H1 (cell line): ENCODE results near the gene EML4. TPM values are rescaled to one million over a fixed set of nuclear protein-coding genes. Genes with fewer than 3 reads are reported as not detected.

ENCODE experiments used
- CTCF ChIA-PET: fragments of 300-600 bp; sonication (Branson Sonifier 250); formaldehyde crosslinking; loops from one replicate; lab custom pipeline; 2021; ENCODE audit not compliant: partially characterized antibody; lab: Charles Lee
- POLR2A ChIA-PET: fragments of 300-600 bp; sonication (Branson Sonifier 250); formaldehyde crosslinking; loops from one replicate; lab custom pipeline; 2021; ENCODE audit warnings: inconsistent platforms; ENCODE audit not compliant: partially characterized antibody; lab: Charles Lee
- DNase-seq, 2 experiments: peaks; one replicate each; pipeline versions ENCODE4 v3.0.0 to v3.0.0-alpha.2; 2010 to 2022; ENCODE audit warnings: low spot score in 2 of 2, low read depth in 1 of 2, mixed read lengths in 1 of 2
- FAIRE-seq: peaks from 2 replicates; lab custom pipeline; 2011; peaks lifted over from hg19 to GRCh38; lab: Jason Lieb, UNC
- H2AFZ ChIP-seq: 2 replicates; pipeline ENCODE4 v1.8.1; 2012; ENCODE audit warnings: low read length, inconsistent platforms
- H2AK5ac ChIP-seq: 2 replicates; pipeline ENCODE4 v1.6.1; 2013; ENCODE audit warnings: low read depth, low read length
- H2BK120ac ChIP-seq: replicated peaks from 2 replicates; pipeline ENCODE3; 2013; ENCODE audit warnings: low read depth, low read length, inconsistent platforms
- H2BK12ac ChIP-seq: 2 replicates; pipeline ENCODE4 v1.6.1; 2013; ENCODE audit warnings: low read depth, low read length
- H2BK15ac ChIP-seq: 2 replicates; pipeline ENCODE4 v1.6.1; 2013; ENCODE audit warnings: low read length
- H2BK20ac ChIP-seq: 2 replicates; pipeline ENCODE4 v1.6.1; 2013; ENCODE audit warnings: low read length
- H2BK5ac ChIP-seq: 2 replicates; pipeline ENCODE4 v1.6.1; 2013; ENCODE audit warnings: low read depth, low read length
- H3K14ac ChIP-seq: 2 replicates; pipeline ENCODE4 v1.6.1; 2013; ENCODE audit warnings: inconsistent platforms; ENCODE audit not compliant: insufficient read length
- H3K18ac ChIP-seq: 2 replicates; pipeline ENCODE4 v1.6.1; 2013; ENCODE audit warnings: low read length; ENCODE audit errors: extremely low read depth
- H3K23ac ChIP-seq: 2 replicates; pipeline ENCODE4 v1.6.1; 2013; ENCODE audit warnings: inconsistent platforms; ENCODE audit not compliant: insufficient read length
- H3K23me2 ChIP-seq: 2 replicates; pipeline ENCODE4 v1.6.1; 2013; ENCODE audit warnings: low read depth, low read length
- H3K27ac ChIP-seq: 2 replicates; pipeline ENCODE4 v1.6.1; 2011; ENCODE audit warnings: low read depth, low read length, inconsistent platforms
- H3K27me3 ChIP-seq, 4 experiments: replicated peaks in 1 of 4; 1 replicate in 1 of 4; 2 replicates in 3 of 4; pipeline versions ENCODE4 v1.6.1 to v1.8.1; 2011 to 2013; ENCODE audit warnings: low read length in 3 of 4, mild to moderate bottlenecking in 3 of 4, inconsistent platforms in 2 of 4, mixed read lengths in 2 of 4, moderate library complexity in 1 of 4; ENCODE audit not compliant: control insufficient read depth in 3 of 4, insufficient read depth in 3 of 4; ENCODE audit errors: extremely low read depth in 1 of 4
- H3K36me3 ChIP-seq, 4 experiments: 2 replicates each; pipeline versions ENCODE4 v1.6.1 to v1.8.1; 2011 to 2013; ENCODE audit warnings: mild to moderate bottlenecking in 4 of 4, low read length in 3 of 4, moderate library complexity in 2 of 4, control low read depth in 1 of 4, inconsistent platforms in 1 of 4; ENCODE audit not compliant: insufficient read depth in 4 of 4, control insufficient read depth in 2 of 4
- H3K4ac ChIP-seq: replicated peaks from 2 replicates; pipeline ENCODE3; 2013; ENCODE audit warnings: low read length, low read depth, mixed read lengths, inconsistent platforms; ENCODE audit not compliant: insufficient read length
- H3K4me1 ChIP-seq, 4 experiments: replicated peaks in 1 of 4; 1 replicate in 1 of 4; 2 replicates in 3 of 4; pipeline versions ENCODE4 v1.6.1 to v1.8.1; 2011 to 2013; ENCODE audit warnings: low read length in 3 of 4, inconsistent platforms in 2 of 4, mixed read lengths in 1 of 4; ENCODE audit not compliant: insufficient read depth in 4 of 4, control insufficient read depth in 3 of 4
- H3K4me2 ChIP-seq, 2 experiments: 2 replicates each; pipeline versions ENCODE4 v1.6.1 to v1.8.1; 2011 to 2013; ENCODE audit warnings: low read depth in 2 of 2, low read length in 2 of 2, control low read depth in 1 of 2, inconsistent platforms in 1 of 2, mild to moderate bottlenecking in 1 of 2; ENCODE audit not compliant: insufficient read depth in 1 of 2
- H3K4me3 ChIP-seq, 4 experiments: fragments of 200-600, 300-600 bp in 1 of 4; sonication (generic), shearing (Covaris generic), sonication (Bioruptor Twin) in 1 of 4; 2 replicates each; pipeline versions ENCODE4 v1.5.1 to v1.8.1; 2011 to 2016; ENCODE audit warnings: low read length in 4 of 4, low read depth in 3 of 4, control low read depth in 2 of 4, inconsistent platforms in 2 of 4, mild to moderate bottlenecking in 2 of 4, mixed read lengths in 1 of 4, moderate library complexity in 1 of 4; ENCODE audit not compliant: insufficient read depth in 2 of 4; ENCODE audit errors: extremely low read depth in 1 of 4
- H3K56ac ChIP-seq: replicated peaks from 2 replicates; pipeline ENCODE3; 2013; ENCODE audit warnings: low read depth, mild to moderate bottlenecking, mixed read lengths, low read length, inconsistent platforms; ENCODE audit not compliant: insufficient read length
- H3K79me1 ChIP-seq: 2 replicates; pipeline ENCODE4 v1.6.1; 2013; ENCODE audit warnings: low read depth, low read length, control low read depth
- H3K79me2 ChIP-seq, 2 experiments: 2 replicates each; pipeline versions ENCODE4 v1.6.1 to v1.8.1; 2012 to 2013; ENCODE audit warnings: low read length in 2 of 2, mild to moderate bottlenecking in 2 of 2, inconsistent platforms in 1 of 2; ENCODE audit not compliant: insufficient read depth in 2 of 2, control insufficient read depth in 1 of 2
- H3K9ac ChIP-seq, 4 experiments: replicated peaks in 1 of 4; 1 replicate in 1 of 4; 2 replicates in 3 of 4; pipeline versions ENCODE4 v1.6.1 to v1.8.1; 2011 to 2013; ENCODE audit warnings: low read depth in 3 of 4, low read length in 3 of 4, control low read depth in 2 of 4, mild to moderate bottlenecking in 2 of 4, moderate library complexity in 2 of 4, inconsistent platforms in 1 of 4; ENCODE audit errors: extremely low read depth in 1 of 4
- H3K9me3 ChIP-seq, 2 experiments: 2 replicates each; pipeline versions ENCODE4 v1.6.1 to v1.8.1; 2012 to 2013; ENCODE audit warnings: mild to moderate bottlenecking in 2 of 2, moderate library complexity in 2 of 2, control low read depth in 1 of 2, inconsistent platforms in 1 of 2, low read depth in 1 of 2, low read length in 1 of 2, mixed read lengths in 1 of 2; ENCODE audit not compliant: insufficient read depth in 2 of 2
- H4K20me1 ChIP-seq, 2 experiments: replicated peaks in 1 of 2; 2 replicates each; pipeline versions ENCODE3 to v1.8.1; 2011 to 2013; ENCODE audit warnings: inconsistent platforms in 2 of 2, low read length in 2 of 2, mild to moderate bottlenecking in 1 of 2; ENCODE audit not compliant: insufficient read depth in 2 of 2, control insufficient read depth in 1 of 2
- H4K5ac ChIP-seq: 2 replicates; pipeline ENCODE4 v1.6.1; 2013; ENCODE audit warnings: low read length, low read depth, mixed read lengths, inconsistent platforms; ENCODE audit not compliant: insufficient read length
- H4K8ac ChIP-seq: 2 replicates; pipeline ENCODE4 v1.8.0; 2013; ENCODE audit warnings: mild to moderate bottlenecking, moderate library complexity, low read length, inconsistent platforms; ENCODE audit not compliant: insufficient read depth; ENCODE audit errors: extremely low read depth
- H4K91ac ChIP-seq: replicated peaks from 2 replicates; pipeline ENCODE3; 2013; ENCODE audit warnings: low read length, mixed read lengths, inconsistent platforms; ENCODE audit not compliant: insufficient read length
- ASH2L ChIP-seq: fragments of 200-600, 300-600 bp; sonication (generic); IDR thresholded peaks from one replicate; pipeline ENCODE4 v1.7.1; 2017; ENCODE audit warnings: low read length
- CBX8 ChIP-seq: fragments of 300-800, 300-1000 bp; sonication (generic); IDR thresholded peaks from 2 replicates; pipeline ENCODE4 v1.7.1; 2016; ENCODE audit warnings: low read depth, low read length, borderline replicate concordance
- HDAC2 ChIP-seq, 2 experiments: fragments of 300-600 bp in 1 of 2; sonication (generic) in 1 of 2; IDR thresholded peaks; 2 replicates each; pipeline ENCODE4 v1.6.1; 2011 to 2012; ENCODE audit warnings: low read depth in 2 of 2, low read length in 2 of 2, mild to moderate bottlenecking in 2 of 2, moderate library complexity in 2 of 2, borderline replicate concordance in 1 of 2, inconsistent platforms in 1 of 2
- HDAC6 ChIP-seq: IDR thresholded peaks from one replicate; pipeline ENCODE4 v1.7.1; 2012; ENCODE audit warnings: low read depth, mild to moderate bottlenecking, inconsistent platforms, low read length, moderate library complexity
- JUND ChIP-seq: IDR thresholded peaks from 2 replicates; pipeline ENCODE4 v1.6.1; 2011; ENCODE audit warnings: mild to moderate bottlenecking, improper control_type of control experiment, low read length
- KDM5A ChIP-seq: fragments of 200-600 bp; IDR thresholded peaks from 2 replicates; pipeline ENCODE4 v1.7.1; 2012; ENCODE audit warnings: mild to moderate bottlenecking, low read length, inconsistent platforms, mixed read lengths
- NRF1 ChIP-seq: IDR thresholded peaks from 2 replicates; pipeline ENCODE4 v1.6.1; 2011; ENCODE audit warnings: mild to moderate bottlenecking, low read depth, low read length, improper control_type of control experiment
- RAD21 ChIP-seq, 2 experiments: IDR thresholded peaks in 1 of 2; conservative IDR thresholded peaks in 1 of 2; 2 replicates each; pipeline ENCODE4 v1.6.1; 2011; ENCODE audit warnings: low read depth in 2 of 2, low read length in 2 of 2, improper control_type of control experiment in 1 of 2, inconsistent platforms in 1 of 2, mild to moderate bottlenecking in 1 of 2, moderate library complexity in 1 of 2
- SP4 ChIP-seq: IDR thresholded peaks from 2 replicates; pipeline ENCODE4 v1.6.1; 2012; ENCODE audit warnings: low read length, inconsistent platforms
- TAF7 ChIP-seq: optimal IDR thresholded peaks from 2 replicates; pipeline ENCODE3; 2011; ENCODE audit warnings: low read depth, mild to moderate bottlenecking, inconsistent platforms, low read length, moderate library complexity, borderline replicate concordance
- TCF12 ChIP-seq: IDR thresholded peaks from 2 replicates; pipeline ENCODE4 v1.6.1; 2011; ENCODE audit warnings: low read depth, mild to moderate bottlenecking, low read length
- polyA plus RNA-seq, 7 experiments: library from polyadenylated mRNA; depleted of rRNA in 3 of 7; stranded (reverse) in 5 of 7; unstranded in 2 of 7; fragments of >200 nt in 5 of 7; fragments of 200-250 nt in 2 of 7; gene quantifications; 1 replicate in 5 of 7; 2 replicates in 1 of 7; 4 replicates in 1 of 7; pipeline versions ENCODE4 v1.2.1 to v1.2.3, GENCODE V29; 2011 to 2013; ENCODE audit warnings: missing spikeins in 2 of 7, mixed read lengths in 2 of 7
- total RNA-seq: library from RNA; stranded (reverse); fragmentation: NEBNext Ultra II Directional; extraction: Animal tissue kit (Norgen Biotek cat#: 25700); gene quantifications from 2 replicates; pipeline ENCODE4 v1.2.1, GENCODE V29; 2021
- TF ChIP-seq, protein P1 (sequence below): IDR thresholded peaks from 2 replicates; pipeline ENCODE4 v1.6.1; 2012; ENCODE audit warnings: low read length, inconsistent platforms
- TF ChIP-seq, protein P2 (sequence below): IDR thresholded peaks from 2 replicates; pipeline ENCODE4 v1.6.1; 2011; ENCODE audit warnings: low read depth, mild to moderate bottlenecking, low read length; ENCODE audit not compliant: insufficient read depth

Gene EML4
- total and polyA plus RNA-seq, 2 of the 8 experiments (the other 6 are each of a cell fraction or from before 2014, with no cell fraction given) = 50.1 to 104 TPM

DNA sequence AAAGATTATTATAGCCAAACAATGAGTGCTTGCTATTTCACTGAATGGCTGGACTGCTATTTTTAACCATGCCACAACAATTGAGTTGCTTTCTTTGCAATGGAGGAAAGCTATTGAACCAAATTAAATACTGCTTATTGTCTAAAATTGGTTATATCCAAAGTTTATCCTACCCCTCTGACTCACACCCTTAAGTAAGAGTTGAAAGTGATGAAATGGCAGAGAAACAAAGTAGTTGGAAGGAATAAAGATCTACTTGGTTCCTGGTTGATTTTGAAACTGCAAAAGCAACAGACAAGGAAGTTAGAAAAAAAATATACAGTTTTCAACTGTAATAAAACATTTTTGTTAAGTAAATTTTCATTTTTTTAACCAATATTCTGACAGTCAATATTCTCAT is 47.5 kb downstream of the EML4 start:
- Histone ChIP-seq H3K23ac (no peak overlapping the region), H3K79me1 (peaks cover 7% of the 10 kb centered on the region; the same call in 1 of the 2 replicates), H4K91ac (no peak overlapping the region), H3K23me2 (no peaks in the 10 kb centered on the region), H2BK12ac (no peak overlapping the region), H3K9ac (no peak overlapping the region), H4K5ac (no peak overlapping the region), H4K20me1 (peaks cover 0 to 8% of the 10 kb centered on the region in 2 experiments), H2BK20ac (no peak overlapping the region), H3K27me3 (no peaks in the 10 kb centered on the region), H2BK15ac (no peak overlapping the region), H3K18ac (no peak overlapping the region), H2AFZ (no peak overlapping the region), H3K9me3 (no peaks in the 10 kb centered on the region), H3K4me3 (no peak overlapping the region), H3K27ac (no peak overlapping the region), H3K4me2 (no peak overlapping the region), H3K4me1 (no peaks in the 10 kb centered on the region), H3K56ac (no peak overlapping the region), H2AK5ac (no peak overlapping the region), H2BK5ac (no peak overlapping the region), H3K14ac (no peak overlapping the region), H3K79me2 (peaks cover 0 to 82% of the 10 kb centered on the region in 2 experiments; a peak in 3 of 4 replicates), H3K36me3 (no peaks in the 10 kb centered on the region), H2BK120ac (no peak overlapping the region), H3K4ac (no peak overlapping the region), H4K8ac (no peak overlapping the region)
- FAIRE-seq (no peak), DNase-seq (no peak)
- POLR2A ChIA-PET = no interaction called here
- CTCF ChIA-PET = interaction anchor here (0.6 to 1.6 kb wide), 3 partner anchors 34 to 597 kb away, joined by 3 to 6 read pairs (median 4); no protein-coding TSS in a partner anchor
- TF ChIP-seq, protein P1, sequence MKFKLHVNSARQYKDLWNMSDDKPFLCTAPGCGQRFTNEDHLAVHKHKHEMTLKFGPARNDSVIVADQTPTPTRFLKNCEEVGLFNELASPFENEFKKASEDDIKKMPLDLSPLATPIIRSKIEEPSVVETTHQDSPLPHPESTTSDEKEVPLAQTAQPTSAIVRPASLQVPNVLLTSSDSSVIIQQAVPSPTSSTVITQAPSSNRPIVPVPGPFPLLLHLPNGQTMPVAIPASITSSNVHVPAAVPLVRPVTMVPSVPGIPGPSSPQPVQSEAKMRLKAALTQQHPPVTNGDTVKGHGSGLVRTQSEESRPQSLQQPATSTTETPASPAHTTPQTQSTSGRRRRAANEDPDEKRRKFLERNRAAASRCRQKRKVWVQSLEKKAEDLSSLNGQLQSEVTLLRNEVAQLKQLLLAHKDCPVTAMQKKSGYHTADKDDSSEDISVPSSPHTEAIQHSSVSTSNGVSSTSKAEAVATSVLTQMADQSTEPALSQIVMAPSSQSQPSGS = no peak
- no peak for TF ChIP-seq SP4
- TF ChIP-seq CBX8 = no peak
- no peak for TF ChIP-seq RAD21 (IDR thresholded peaks at IDR 0.05 in 1 of 2, conservative IDR thresholded peaks at IDR 0.05 in 1 of 2; ENCODE audit: low read depth in 2 of 2, low read length in 2 of 2)
- TF ChIP-seq JUND = no peak
- TF ChIP-seq TCF12 = no peak
- TF ChIP-seq HDAC6 = no peak
- TF ChIP-seq, protein P2, sequence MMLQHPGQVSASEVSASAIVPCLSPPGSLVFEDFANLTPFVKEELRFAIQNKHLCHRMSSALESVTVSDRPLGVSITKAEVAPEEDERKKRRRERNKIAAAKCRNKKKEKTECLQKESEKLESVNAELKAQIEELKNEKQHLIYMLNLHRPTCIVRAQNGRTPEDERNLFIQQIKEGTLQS = no peak
- TF ChIP-seq KDM5A = no peak
- TF ChIP-seq ASH2L = no peak
- TF ChIP-seq NRF1 = no peak
- TF ChIP-seq TAF7 = no peak
- no peak for TF ChIP-seq HDAC2 (IDR thresholded peaks at IDR 0.05; ENCODE audit: borderline replicate concordance in 1 of 2, low read depth in 2 of 2, low read length in 2 of 2)
